Epithelial cell of proximal tubule (primary cell): ENCODE data around the gene ARHGAP26. TPM values are rescaled to one million over a fixed set of nuclear protein-coding genes. Genes with fewer than 3 reads are reported as not detected.

Source experiments
- DNase-seq: peaks from one replicate; pipeline ENCODE4 v3.0.0-alpha.2; 2011; ENCODE audit warnings: low read depth
- H3K4me3 ChIP-seq: 2 replicates; pipeline ENCODE4 v1.5.1; 2011; ENCODE audit warnings: low read depth, mild to moderate bottlenecking, low read length
- CTCF ChIP-seq: conservative IDR thresholded peaks from 2 replicates; pipeline ENCODE4 v1.5.1; 2012; ENCODE audit warnings: low read depth, mild to moderate bottlenecking, low read length
- total RNA-seq: library from RNA; depleted of rRNA; stranded (reverse); fragments of >200 nt; gene quantifications from 2 replicates; pipeline ENCODE4 v1.2.3, GENCODE V29; 2015

Gene ARHGAP26
- total RNA-seq, 1 donor from 2014 or later, result 7.0 TPM

- DNase-seq, result no peak
- no peak for TF ChIP-seq CTCF
- H3K4me3 ChIP-seq, result no peak overlapping the region
Observed at GRCh38 chr5:143037708-143038107, 267.5 kb downstream of the ARHGAP26 start.

GRCh38 chr5:143040622-143041021, 270.4 kb downstream of the ARHGAP26 start:
- no peak for DNase-seq
- TF ChIP-seq CTCF, result no peak
- no peak overlapping the region for H3K4me3 ChIP-seq

GRCh38 chr5:143041461-143041860, 271.3 kb downstream of the ARHGAP26 start:
- no peak for TF ChIP-seq CTCF
- DNase-seq, result no peak
- H3K4me3 ChIP-seq, result no peak overlapping the region

- no peak for DNase-seq
- no peak overlapping the region for H3K4me3 ChIP-seq
- no peak for TF ChIP-seq CTCF
Observed at GRCh38 chr5:143041972-143042770, 272.0 kb downstream of the ARHGAP26 start.

GRCh38 chr5:143044265-143044664, 274.1 kb downstream of the ARHGAP26 start:
- no peak for TF ChIP-seq CTCF
- H3K4me3 ChIP-seq, result no peak overlapping the region
- no peak for DNase-seq

- peak; percentile 24 for TF ChIP-seq CTCF
- no peak for DNase-seq
- no peak overlapping the region for H3K4me3 ChIP-seq
Observed at GRCh38 chr5:143045062-143045461, 274.9 kb downstream of the ARHGAP26 start.

- no peak overlapping the region for H3K4me3 ChIP-seq
- no peak for DNase-seq
- TF ChIP-seq CTCF, result no peak
Observed at GRCh38 chr5:143046314-143046713, 276.1 kb downstream of the ARHGAP26 start.
